Vagina (tissue), 2 donors: ENCODE data around the gene PARD6A.

ENCODE experiments used
- POLR2A ChIP-seq, 2 donors: fragments of 450-650 bp; IDR thresholded peaks; one replicate each; pipeline ENCODE4 v1.6.1; 2017; ENCODE audit warnings: antibody characterized with exemption in 2 of 2, mild to moderate bottlenecking in 2 of 2, moderate library complexity in 2 of 2
- POLR2AphosphoS5 ChIP-seq, 2 donors: sonication (generic); formaldehyde crosslinking; IDR thresholded peaks; one replicate each; pipeline ENCODE4 v1.9.0; 2017; ENCODE audit warnings: antibody characterized with exemption in 2 of 2, mild to moderate bottlenecking in 2 of 2, low read depth in 1 of 2; ENCODE audit not compliant: insufficient read depth in 1 of 2
- TF ChIP-seq, protein P1 (sequence below), 3 experiments: fragments of 450-650 bp in 2 of 3; fragments of 200-600 bp in 1 of 3; sonication (generic) in 1 of 3; IDR thresholded peaks; one replicate each; pipeline ENCODE4 v1.5.1; 2017 to 2019; ENCODE audit warnings: antibody characterized with exemption in 3 of 3, mild to moderate bottlenecking in 2 of 3, moderate library complexity in 2 of 3

DNA sequence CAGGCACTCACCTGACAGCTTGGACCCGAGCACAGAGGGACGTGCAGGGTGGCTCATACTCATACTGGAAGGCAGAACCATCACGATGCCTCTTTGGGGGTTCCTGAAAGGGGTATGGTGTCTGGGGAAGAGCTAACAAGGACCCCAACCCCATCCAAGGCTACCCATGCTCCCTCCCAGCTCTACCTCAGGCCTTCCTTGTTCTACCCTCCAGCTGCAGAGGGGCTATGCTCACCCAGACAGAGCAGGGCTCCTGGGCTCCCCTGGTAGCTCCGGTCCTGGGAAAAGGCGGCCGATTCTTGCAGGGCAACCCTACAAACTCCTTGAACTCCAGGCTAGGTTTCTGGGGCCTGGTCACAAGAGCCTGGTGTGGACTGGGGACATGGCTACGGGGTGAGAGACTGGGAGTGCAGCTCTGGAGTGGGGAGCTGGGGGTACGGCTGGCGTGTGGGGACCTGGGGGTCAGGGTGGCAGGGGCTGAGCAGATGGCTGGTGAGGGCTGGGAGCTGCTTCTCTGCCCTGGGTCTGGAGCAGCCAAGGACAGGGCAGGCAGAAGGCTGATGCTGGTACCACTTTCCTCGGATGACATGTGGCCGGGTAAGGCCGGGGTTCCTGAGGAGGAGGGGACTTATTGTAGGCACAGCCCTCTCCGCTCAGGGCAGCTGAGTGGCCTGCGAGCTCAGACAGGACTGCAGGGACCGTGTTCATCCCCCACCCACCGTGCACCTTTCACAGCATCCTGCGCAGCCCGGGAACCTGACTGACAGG lies 2.8 kb upstream of the PARD6A start:
- TF ChIP-seq, protein P1, sequence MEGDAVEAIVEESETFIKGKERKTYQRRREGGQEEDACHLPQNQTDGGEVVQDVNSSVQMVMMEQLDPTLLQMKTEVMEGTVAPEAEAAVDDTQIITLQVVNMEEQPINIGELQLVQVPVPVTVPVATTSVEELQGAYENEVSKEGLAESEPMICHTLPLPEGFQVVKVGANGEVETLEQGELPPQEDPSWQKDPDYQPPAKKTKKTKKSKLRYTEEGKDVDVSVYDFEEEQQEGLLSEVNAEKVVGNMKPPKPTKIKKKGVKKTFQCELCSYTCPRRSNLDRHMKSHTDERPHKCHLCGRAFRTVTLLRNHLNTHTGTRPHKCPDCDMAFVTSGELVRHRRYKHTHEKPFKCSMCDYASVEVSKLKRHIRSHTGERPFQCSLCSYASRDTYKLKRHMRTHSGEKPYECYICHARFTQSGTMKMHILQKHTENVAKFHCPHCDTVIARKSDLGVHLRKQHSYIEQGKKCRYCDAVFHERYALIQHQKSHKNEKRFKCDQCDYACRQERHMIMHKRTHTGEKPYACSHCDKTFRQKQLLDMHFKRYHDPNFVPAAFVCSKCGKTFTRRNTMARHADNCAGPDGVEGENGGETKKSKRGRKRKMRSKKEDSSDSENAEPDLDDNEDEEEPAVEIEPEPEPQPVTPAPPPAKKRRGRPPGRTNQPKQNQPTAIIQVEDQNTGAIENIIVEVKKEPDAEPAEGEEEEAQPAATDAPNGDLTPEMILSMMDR (IDR thresholded peaks at IDR 0.05), result no peak
- TF ChIP-seq POLR2A (IDR thresholded peaks at IDR 0.05) (no peak), POLR2AphosphoS5 (IDR thresholded peaks at IDR 0.05; ENCODE audit: insufficient read depth in 1 of 2, low read depth in 1 of 2) (no peak)
